LNCAP (cell line): ENCODE measurements around the gene VCAN.

Experiments used
- TF ChIP-seq, protein P1 (sequence below): fragments of 450-650 bp; IDR thresholded peaks from 2 replicates; pipeline ENCODE4 v1.5.1; 2017; ENCODE audit warnings: mild to moderate bottlenecking

VCAN gene

DNA sequence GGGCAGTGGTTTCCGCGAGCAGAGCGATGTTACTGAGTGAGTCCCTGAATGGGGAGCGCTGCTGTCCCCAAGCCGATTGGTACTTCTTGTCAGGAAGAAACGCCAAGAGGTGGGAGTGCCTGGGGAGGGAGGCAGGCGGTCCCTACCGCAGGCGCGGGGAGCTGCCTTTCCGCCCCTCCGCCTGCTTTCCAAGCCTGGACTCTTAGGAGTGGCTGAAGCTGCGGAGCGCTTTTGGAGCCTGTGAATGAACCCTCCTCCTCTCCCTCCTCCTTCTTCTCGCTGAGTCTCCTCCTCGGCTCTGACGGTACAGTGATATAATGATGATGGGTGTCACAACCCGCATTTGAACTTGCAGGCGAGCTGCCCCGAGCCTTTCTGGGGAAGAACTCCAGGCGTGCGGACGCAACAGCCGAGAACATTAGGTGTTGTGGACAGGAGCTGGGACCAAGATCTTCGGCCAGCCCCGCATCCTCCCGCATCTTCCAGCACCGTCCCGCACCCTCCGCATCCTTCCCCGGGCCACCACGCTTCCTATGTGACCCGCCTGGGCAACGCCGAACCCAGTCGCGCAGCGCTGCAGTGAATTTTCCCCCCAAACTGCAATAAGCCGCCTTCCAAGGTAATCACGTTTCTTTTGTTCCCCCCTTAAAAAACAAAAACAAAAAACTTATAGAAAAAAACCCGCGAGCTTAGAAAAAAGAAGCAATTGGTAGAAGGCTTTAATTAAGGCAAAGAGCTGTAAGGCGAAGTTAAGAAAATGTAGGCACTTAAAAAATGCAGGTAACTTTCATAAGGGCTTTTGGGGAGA is at the start of gene VCAN:
Gene VCAN (plus strand): TSS at position 340 of the 808 bp plus-strand sequence. CDS start 11,775 bp downstream, outside the sequence.
- TF ChIP-seq, protein P1, sequence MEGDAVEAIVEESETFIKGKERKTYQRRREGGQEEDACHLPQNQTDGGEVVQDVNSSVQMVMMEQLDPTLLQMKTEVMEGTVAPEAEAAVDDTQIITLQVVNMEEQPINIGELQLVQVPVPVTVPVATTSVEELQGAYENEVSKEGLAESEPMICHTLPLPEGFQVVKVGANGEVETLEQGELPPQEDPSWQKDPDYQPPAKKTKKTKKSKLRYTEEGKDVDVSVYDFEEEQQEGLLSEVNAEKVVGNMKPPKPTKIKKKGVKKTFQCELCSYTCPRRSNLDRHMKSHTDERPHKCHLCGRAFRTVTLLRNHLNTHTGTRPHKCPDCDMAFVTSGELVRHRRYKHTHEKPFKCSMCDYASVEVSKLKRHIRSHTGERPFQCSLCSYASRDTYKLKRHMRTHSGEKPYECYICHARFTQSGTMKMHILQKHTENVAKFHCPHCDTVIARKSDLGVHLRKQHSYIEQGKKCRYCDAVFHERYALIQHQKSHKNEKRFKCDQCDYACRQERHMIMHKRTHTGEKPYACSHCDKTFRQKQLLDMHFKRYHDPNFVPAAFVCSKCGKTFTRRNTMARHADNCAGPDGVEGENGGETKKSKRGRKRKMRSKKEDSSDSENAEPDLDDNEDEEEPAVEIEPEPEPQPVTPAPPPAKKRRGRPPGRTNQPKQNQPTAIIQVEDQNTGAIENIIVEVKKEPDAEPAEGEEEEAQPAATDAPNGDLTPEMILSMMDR: no peak

DNA sequence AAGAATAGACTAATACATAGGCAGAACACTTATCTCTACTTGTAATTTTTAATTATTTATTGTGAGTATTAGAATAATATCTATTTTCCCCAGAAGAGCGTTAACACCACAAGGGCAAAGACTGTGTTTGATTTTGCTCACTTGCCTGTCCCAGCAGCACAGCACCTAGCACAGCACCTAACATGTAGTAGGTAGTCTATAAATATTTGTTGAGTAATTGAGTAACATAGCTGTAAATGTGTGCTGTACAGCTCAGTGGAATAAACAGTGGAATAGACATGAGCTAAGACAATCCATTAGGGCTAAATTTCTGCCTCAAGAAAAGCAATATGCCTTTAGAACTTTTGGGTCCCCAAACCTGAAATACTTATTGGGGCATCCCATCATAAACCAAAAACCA is 49.3 kb upstream of the VCAN start:
- TF ChIP-seq, protein P1: no peak

DNA sequence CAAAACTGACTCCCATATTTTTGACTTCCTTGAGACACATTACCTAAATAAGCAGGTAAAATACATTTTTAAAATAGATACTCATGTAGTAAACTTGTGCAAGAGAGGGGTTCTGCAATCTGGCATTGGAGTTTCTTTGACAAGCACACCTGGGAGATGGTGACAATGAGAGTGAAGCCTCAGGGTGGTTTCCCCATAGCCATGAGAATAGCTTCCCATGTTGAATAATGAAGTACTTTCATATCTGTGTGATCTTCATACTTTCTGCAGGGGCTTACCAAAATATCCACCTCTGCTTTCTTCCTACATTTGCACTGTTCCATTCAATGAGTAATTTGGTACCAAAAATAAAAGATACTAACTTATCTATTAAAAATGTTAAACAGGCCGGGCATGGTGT is 44.7 kb upstream of the VCAN start:
- TF ChIP-seq, protein P1: no peak

DNA sequence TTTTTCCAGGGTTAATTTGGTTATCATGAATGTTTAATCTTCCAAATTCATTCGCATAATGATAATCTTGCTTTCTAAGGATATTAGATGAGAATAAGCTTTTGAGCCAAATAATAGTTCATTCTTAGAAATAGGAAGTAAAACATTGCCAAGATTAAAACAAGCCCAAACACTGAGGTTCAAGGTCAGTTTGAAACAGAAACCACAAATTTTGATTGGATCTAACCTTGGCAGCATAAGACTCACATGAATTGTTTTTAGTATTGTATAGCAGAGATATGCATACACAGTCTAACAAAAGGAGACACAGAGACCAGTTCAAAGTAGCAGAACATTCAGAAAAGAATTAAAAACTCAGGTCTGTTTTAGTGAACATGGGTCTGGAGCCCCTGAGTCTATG is 43.4 kb upstream of the VCAN start:
- TF ChIP-seq, protein P1: no peak

DNA sequence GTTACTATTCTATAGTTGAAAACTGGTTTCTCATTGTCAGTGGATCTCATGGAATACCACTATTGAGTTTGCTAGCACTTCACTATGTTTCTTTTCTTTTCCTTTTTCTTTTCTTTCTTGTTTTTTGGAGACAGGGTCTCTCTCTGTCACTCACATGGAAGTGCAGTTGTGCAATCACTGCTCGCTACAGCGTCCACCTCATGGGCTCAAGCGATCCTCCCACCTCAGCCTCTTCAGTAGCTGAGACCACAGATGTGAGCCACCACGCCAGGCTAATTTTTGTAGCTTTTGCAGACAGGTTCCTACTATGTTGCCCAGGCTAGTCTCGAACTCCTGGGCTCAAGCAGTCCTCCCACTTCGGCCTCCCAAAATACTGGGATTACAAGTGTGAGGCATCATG is 42.7 kb upstream of the VCAN start:
- TF ChIP-seq, protein P1: no peak

DNA sequence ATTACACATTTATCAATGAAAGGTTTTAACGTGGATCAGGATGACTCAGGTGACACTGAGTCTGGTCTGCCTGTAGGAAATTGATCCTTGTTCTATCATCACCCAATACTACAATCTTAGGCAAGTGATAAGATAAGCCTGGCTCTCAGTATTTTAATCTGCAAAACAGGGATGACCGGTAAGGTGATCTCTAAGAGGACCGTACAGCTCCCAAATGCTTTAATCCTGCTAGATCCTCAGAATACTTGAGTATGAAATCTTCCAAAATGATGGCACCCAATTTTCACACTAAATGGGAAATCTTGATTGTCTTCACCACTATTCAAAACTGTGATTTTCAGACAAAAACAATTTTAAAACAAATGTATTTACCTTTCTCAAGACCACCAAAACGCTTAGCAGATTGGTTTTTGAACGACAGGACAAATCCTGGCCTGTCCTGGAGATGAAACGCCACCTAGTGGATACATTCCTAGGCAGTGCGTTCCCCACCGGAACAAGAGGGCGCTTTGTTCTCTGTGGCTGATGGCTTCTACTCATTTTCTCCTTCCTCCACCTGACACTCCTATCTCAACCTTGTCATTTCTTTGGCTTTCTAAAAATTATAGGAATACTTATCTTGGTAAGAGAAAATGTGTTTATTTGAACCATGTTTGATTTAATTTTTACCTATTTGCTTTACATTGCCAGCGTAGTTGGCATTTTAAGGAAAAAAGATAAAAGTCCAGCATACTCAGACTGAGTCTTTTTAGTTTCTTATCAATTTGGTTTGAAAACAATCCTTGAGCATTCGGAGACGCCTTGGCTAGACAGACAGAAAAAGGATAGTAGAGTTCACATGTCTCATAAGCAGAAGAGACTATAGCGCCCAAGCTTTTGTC is 41.2 kb upstream of the VCAN start:
- TF ChIP-seq, protein P1: peak; percentile 95

DNA sequence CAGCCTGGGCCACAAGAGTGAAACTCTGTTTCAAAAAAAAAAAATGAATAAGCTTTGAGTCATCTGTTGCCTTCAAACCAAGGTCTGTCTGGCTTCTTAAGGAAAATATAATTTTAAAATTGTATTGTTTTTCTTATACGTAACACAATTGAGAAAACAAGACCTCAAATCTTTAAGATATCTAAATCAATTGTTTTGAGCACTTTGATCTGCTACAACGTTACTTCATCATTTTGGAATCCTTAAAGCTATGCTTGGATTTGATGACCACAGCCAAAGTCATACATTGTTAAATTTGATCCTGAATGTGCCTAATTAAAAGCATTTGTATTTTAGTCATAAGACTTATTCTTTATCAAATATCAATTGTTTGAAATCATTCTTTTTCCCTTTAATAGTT is 37.7 kb upstream of the VCAN start:
- TF ChIP-seq, protein P1: no peak
